ENCODE measurements around the gene ESRRB.

The ESRRB gene

GRCh38 chr14:76430017-76430416 is 54.1 kb downstream of the ESRRB start:
- Histone ChIP-seq H3K27me3 (ENCODE audit: insufficient read depth, poor library complexity, severe bottlenecking) (peaks cover 3% of the 10 kb centered on the region), H3K9me3 (ENCODE audit: severe bottlenecking) (no peaks in the 10 kb centered on the region), H3K36me3 (ENCODE audit: low read depth) (no peaks in the 10 kb centered on the region), H3K4me3 (ENCODE audit: severe bottlenecking) (no peak overlapping the region), H3K4me1 (ENCODE audit: insufficient read depth, poor library complexity, severe bottlenecking) (no peaks in the 10 kb centered on the region), H3K27ac (ENCODE audit: poor library complexity, severe bottlenecking) (no peak overlapping the region)
- DNase-seq (ENCODE audit: low spot score) (no peak), ATAC-seq (ENCODE audit: low read depth) (no peak)
- TF ChIP-seq CTCF (IDR thresholded peaks at IDR 0.05; ENCODE audit: poor library complexity, severe bottlenecking) = no peak

- H3K27me3 ChIP-seq (ENCODE audit: insufficient read depth, poor library complexity, severe bottlenecking) = peaks cover 3% of the 10 kb centered on the region
- no peak for TF ChIP-seq CTCF (IDR thresholded peaks at IDR 0.05; ENCODE audit: poor library complexity, severe bottlenecking)
- H3K27ac ChIP-seq (ENCODE audit: poor library complexity, severe bottlenecking) = no peak overlapping the region
- ATAC-seq (ENCODE audit: low read depth) (no peak), DNase-seq (ENCODE audit: low spot score) (no peak)
- H3K36me3 ChIP-seq (ENCODE audit: low read depth) = no peaks in the 10 kb centered on the region
- H3K4me1 ChIP-seq (ENCODE audit: insufficient read depth, poor library complexity, severe bottlenecking) = no peaks in the 10 kb centered on the region
- no peaks in the 10 kb centered on the region for H3K9me3 ChIP-seq (ENCODE audit: severe bottlenecking)
- H3K4me3 ChIP-seq (ENCODE audit: severe bottlenecking) = no peak overlapping the region
Observed at GRCh38 chr14:76430475-76430980, 54.6 kb downstream of the ESRRB start.

GRCh38 chr14:76431538-76431937 is 55.6 kb downstream of the ESRRB start:
- DNase-seq (ENCODE audit: low spot score) (no peak), ATAC-seq (ENCODE audit: low read depth) (no peak)
- H3K9me3 ChIP-seq (ENCODE audit: severe bottlenecking) = no peaks in the 10 kb centered on the region
- TF ChIP-seq CTCF (IDR thresholded peaks at IDR 0.05; ENCODE audit: poor library complexity, severe bottlenecking) = no peak
- no peaks in the 10 kb centered on the region for H3K36me3 ChIP-seq (ENCODE audit: low read depth)
- H3K4me3 ChIP-seq (ENCODE audit: severe bottlenecking) = no peak overlapping the region
- no peak overlapping the region for H3K27ac ChIP-seq (ENCODE audit: poor library complexity, severe bottlenecking)
- H3K27me3 ChIP-seq (ENCODE audit: insufficient read depth, poor library complexity, severe bottlenecking) = peaks cover 3% of the 10 kb centered on the region
- H3K4me1 ChIP-seq (ENCODE audit: insufficient read depth, poor library complexity, severe bottlenecking) = no peaks in the 10 kb centered on the region

- Histone ChIP-seq H3K4me3 (ENCODE audit: severe bottlenecking) (no peak overlapping the region), H3K36me3 (ENCODE audit: low read depth) (no peaks in the 10 kb centered on the region), H3K9me3 (ENCODE audit: severe bottlenecking) (no peaks in the 10 kb centered on the region), H3K27me3 (ENCODE audit: insufficient read depth, poor library complexity, severe bottlenecking) (peaks cover 3% of the 10 kb centered on the region), H3K4me1 (ENCODE audit: insufficient read depth, poor library complexity, severe bottlenecking) (no peaks in the 10 kb centered on the region), H3K27ac (ENCODE audit: poor library complexity, severe bottlenecking) (no peak overlapping the region)
- no peak for DNase-seq (ENCODE audit: low spot score)
- no peak for TF ChIP-seq CTCF (IDR thresholded peaks at IDR 0.05; ENCODE audit: poor library complexity, severe bottlenecking)
- no peak for ATAC-seq (ENCODE audit: low read depth)
Observed at GRCh38 chr14:76432827-76433752, 57.2 kb downstream of the ESRRB start.

- H3K4me3 ChIP-seq (ENCODE audit: severe bottlenecking) = no peak overlapping the region
- no peak for TF ChIP-seq CTCF (IDR thresholded peaks at IDR 0.05; ENCODE audit: poor library complexity, severe bottlenecking)
- H3K36me3 ChIP-seq (ENCODE audit: low read depth) = no peaks in the 10 kb centered on the region
- no peaks in the 10 kb centered on the region for H3K9me3 ChIP-seq (ENCODE audit: severe bottlenecking)
- no peaks in the 10 kb centered on the region for H3K4me1 ChIP-seq (ENCODE audit: insufficient read depth, poor library complexity, severe bottlenecking)
- H3K27ac ChIP-seq (ENCODE audit: poor library complexity, severe bottlenecking) = no peak overlapping the region
- ATAC-seq (ENCODE audit: low read depth) (no peak), DNase-seq (ENCODE audit: low spot score) (no peak)
- peaks cover 3% of the 10 kb centered on the region for H3K27me3 ChIP-seq (ENCODE audit: insufficient read depth, poor library complexity, severe bottlenecking)
Observed at GRCh38 chr14:76434220-76434619, 58.3 kb downstream of the ESRRB start.
